Osteoblast (primary cell): ENCODE data around the gene ATAD3A. TPM values are rescaled to one million over a fixed set of nuclear protein-coding genes. Genes with fewer than 3 reads are reported as not detected.
A peak's percentile ranks its signal among the peaks of the same experiment; 100 is the strongest.

ENCODE experiments used
- DNase-seq: peaks from one replicate; pipeline ENCODE4 v3.0.0; 2011; ENCODE audit warnings: low spot score, mixed read lengths; ENCODE audit not compliant: insufficient read length; ENCODE audit errors: missing footprints
- H2AFZ ChIP-seq: 2 replicates; pipeline ENCODE4 v1.6.0; 2011; ENCODE audit warnings: mild to moderate bottlenecking, low read length
- H3K27ac ChIP-seq: 2 replicates; pipeline ENCODE4 v1.5.1; 2011; ENCODE audit warnings: mild to moderate bottlenecking, low read depth, low read length, moderate library complexity
- H3K27me3 ChIP-seq: 2 replicates; pipeline ENCODE4 v1.6.0; 2012; ENCODE audit warnings: mild to moderate bottlenecking, control low read depth, inconsistent platforms, low read length, moderate library complexity; ENCODE audit not compliant: insufficient read depth
- H3K36me3 ChIP-seq: 2 replicates; pipeline ENCODE4 v1.5.1; 2011; ENCODE audit warnings: mild to moderate bottlenecking, low read length, control low read depth, moderate library complexity; ENCODE audit not compliant: insufficient read depth
- H3K4me1 ChIP-seq: 2 replicates; pipeline ENCODE4 v1.5.1; 2011; ENCODE audit warnings: mild to moderate bottlenecking, low read length, control low read depth, moderate library complexity; ENCODE audit not compliant: insufficient read depth
- H3K4me2 ChIP-seq: 2 replicates; pipeline ENCODE4 v1.6.0; 2011; ENCODE audit warnings: mild to moderate bottlenecking, low read length; ENCODE audit not compliant: insufficient read depth
- H3K4me3 ChIP-seq: fragments of 200-600 bp; sonication (generic); 3 replicates; pipeline ENCODE4 v1.5.1; 2012; ENCODE audit warnings: mild to moderate bottlenecking, low read length, inconsistent platforms; ENCODE audit not compliant: insufficient read depth
- H3K79me2 ChIP-seq: 2 replicates; pipeline ENCODE4 v1.6.0; 2012; ENCODE audit warnings: mild to moderate bottlenecking, low read length, control low read depth, inconsistent platforms; ENCODE audit not compliant: insufficient read depth
- H3K9me3 ChIP-seq: 2 replicates; pipeline ENCODE4 v1.5.1; 2011; ENCODE audit warnings: low read depth, low read length, control low read depth
- H4K20me1 ChIP-seq: 2 replicates; pipeline ENCODE4 v1.6.0; 2012; ENCODE audit warnings: mild to moderate bottlenecking, low read length, control low read depth; ENCODE audit not compliant: insufficient read depth
- CTCF ChIP-seq: IDR thresholded peaks from 2 replicates; pipeline ENCODE4 v1.5.1; 2011; ENCODE audit warnings: mild to moderate bottlenecking, low read depth, low read length, moderate library complexity; ENCODE audit errors: extremely low read depth
- total RNA-seq: library from RNA; depleted of rRNA; stranded (reverse); fragments of >200 nt; gene quantifications from 2 replicates; pipeline ENCODE4 v1.2.3, GENCODE V29; 2012

ATAD3A gene
- total RNA-seq, 1 donor: 19.9 TPM

- peak; percentile 86 for DNase-seq
These were observed 23.4 kb downstream of the ATAD3A start for GRCh38 chr1:1535201-1536018.

DNA sequence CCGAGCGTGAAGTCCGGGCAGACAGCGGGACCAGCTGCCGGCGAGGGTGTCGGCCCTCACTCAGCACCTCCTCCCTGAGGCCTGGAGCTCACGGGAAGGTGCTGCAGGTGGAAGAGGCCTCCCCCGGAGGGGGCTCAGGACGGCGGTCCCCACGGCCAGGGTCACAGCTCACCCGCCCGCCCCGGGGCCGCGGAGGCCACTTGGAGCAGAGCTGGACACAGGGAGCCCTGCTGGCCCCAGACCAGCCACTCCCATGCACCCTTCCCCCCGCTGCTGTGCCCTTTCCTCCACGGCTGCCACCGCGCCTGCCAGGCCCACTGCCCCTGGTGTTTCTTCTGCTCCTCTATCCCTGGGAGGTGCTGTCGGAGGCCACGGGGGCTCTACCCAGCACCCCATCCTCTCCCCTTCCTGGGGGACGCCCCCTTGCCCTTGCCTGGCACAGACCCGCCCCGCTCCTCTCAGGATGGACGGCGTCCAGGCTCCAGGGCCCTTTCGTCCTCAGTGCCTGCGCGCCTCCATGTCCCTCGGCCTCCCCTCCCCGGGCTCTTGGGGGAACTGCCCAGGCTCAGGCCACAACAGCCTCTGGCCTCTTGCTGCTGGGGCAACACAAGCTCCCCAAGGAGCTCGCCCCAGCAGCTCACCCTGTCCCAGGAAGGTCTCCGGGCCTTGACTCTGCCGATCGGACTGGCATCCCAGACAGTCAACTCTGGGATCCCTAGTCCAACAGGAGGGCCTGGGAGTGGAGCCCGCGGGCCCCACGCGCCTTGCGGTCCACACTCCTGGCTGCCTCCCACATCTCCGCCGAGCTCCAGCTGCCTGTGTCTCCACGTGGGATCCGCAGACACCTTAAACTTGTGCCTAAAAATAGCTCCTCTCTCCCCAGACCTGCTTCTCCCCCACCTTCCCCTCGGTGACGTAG is 24.3 kb downstream of the ATAD3A start:
- no peak for TF ChIP-seq CTCF
- H3K4me1 ChIP-seq: no peaks in the 10 kb centered on the region
- peaks cover 16% of the 10 kb centered on the region for H4K20me1 ChIP-seq
- H3K27ac ChIP-seq: no peak overlapping the region
- no peaks in the 10 kb centered on the region for H3K9me3 ChIP-seq
- peaks cover 21% of the 10 kb centered on the region for H3K79me2 ChIP-seq
- peaks cover 16% of the 10 kb centered on the region for H3K36me3 ChIP-seq
- no peak overlapping the region for H3K4me2 ChIP-seq
- no peaks in the 10 kb centered on the region for H3K27me3 ChIP-seq
- H2AFZ ChIP-seq: no peak overlapping the region
- H3K4me3 ChIP-seq: no peak overlapping the region
- peak; percentile 92 for DNase-seq

More at GRCh38 chr1:1535201-1536018, 23.4 kb downstream of the ATAD3A start:
- no peaks in the 10 kb centered on the region for H3K4me1 ChIP-seq
- TF ChIP-seq CTCF: no peak
- no peaks in the 10 kb centered on the region for H3K9me3 ChIP-seq
- H3K36me3 ChIP-seq: peaks cover 14% of the 10 kb centered on the region
- no peak overlapping the region for H3K27ac ChIP-seq
- peaks cover 21% of the 10 kb centered on the region for H3K79me2 ChIP-seq
- peaks cover 16% of the 10 kb centered on the region for H4K20me1 ChIP-seq
- H2AFZ ChIP-seq: no peak overlapping the region
- H3K4me2 ChIP-seq: no peak overlapping the region
- H3K27me3 ChIP-seq: no peaks in the 10 kb centered on the region
- H3K4me3 ChIP-seq: no peak overlapping the region

DNA sequence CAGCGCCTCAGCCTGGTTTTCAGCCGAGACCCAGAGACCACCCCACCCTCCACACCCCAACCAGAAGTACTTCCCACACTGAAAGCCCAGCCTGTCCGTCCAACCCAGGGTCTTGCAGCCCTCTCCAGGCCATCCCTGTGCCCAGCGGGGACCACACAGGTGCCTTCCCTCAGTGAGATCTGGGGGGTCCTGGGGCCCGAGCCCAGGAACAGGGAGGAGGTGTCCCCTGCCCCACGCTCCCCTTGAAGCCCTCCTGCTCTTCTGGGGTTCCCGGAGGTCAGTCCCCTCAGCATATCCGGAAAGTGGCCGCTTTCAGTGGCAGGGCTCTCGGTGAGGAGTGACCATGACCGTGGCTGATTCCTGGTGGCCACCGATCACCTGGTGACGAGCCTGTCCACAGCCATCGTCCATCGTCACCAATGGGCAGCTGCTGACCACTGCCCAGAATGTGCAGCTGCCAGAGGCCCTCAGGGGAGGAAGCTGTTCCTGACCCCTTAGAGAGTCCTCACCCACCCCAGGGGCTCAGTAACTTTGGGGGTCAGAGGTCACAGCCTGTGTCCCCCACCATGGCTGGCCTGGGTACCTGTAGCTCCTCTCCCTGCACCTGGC is 25.1 kb downstream of the ATAD3A start:
- no peak overlapping the region for H3K27ac ChIP-seq
- H3K9me3 ChIP-seq: no peaks in the 10 kb centered on the region
- peak; percentile 85 for DNase-seq

More for the DNA sequence above, 25.1 kb downstream of the ATAD3A start:
- H3K4me1 ChIP-seq: no peaks in the 10 kb centered on the region
- H2AFZ ChIP-seq: no peak overlapping the region
- no peak overlapping the region for H3K4me3 ChIP-seq
- peaks cover 19% of the 10 kb centered on the region for H3K36me3 ChIP-seq
- H3K27me3 ChIP-seq: no peaks in the 10 kb centered on the region
- no peak for TF ChIP-seq CTCF
- peaks cover 21% of the 10 kb centered on the region for H3K79me2 ChIP-seq
- peaks cover 16% of the 10 kb centered on the region for H4K20me1 ChIP-seq
- no peak overlapping the region for H3K4me2 ChIP-seq
